Astrocyte (in vitro differentiated cells and primary cell): Measurements from ENCODE around the gene ANXA7. TPM values are rescaled to one million over a fixed set of nuclear protein-coding genes. Genes with fewer than 3 reads are reported as not detected.

ENCODE experiments used
- DNase-seq: peaks from one replicate; pipeline ENCODE4 v3.0.0-alpha.2; 2010; ENCODE audit warnings: low read depth
- FAIRE-seq: peaks from 2 replicates; lab custom pipeline; 2011; peaks lifted over from hg19 to GRCh38; lab: Jason Lieb, UNC
- H2AFZ ChIP-seq: 2 replicates; pipeline ENCODE4 v1.6.0; 2012; ENCODE audit warnings: low read depth, low read length, inconsistent platforms
- H3K27ac ChIP-seq: 2 replicates; pipeline ENCODE4 v1.5.1; 2011; ENCODE audit warnings: low read depth, low read length, inconsistent platforms
- H3K27me3 ChIP-seq: 2 replicates; pipeline ENCODE4 v1.6.0; 2011; ENCODE audit warnings: low read length, inconsistent platforms; ENCODE audit not compliant: insufficient read depth
- H3K36me3 ChIP-seq: 2 replicates; pipeline ENCODE4 v1.5.1; 2011; ENCODE audit warnings: low read length, inconsistent platforms; ENCODE audit not compliant: insufficient read depth
- H3K4me1 ChIP-seq: 2 replicates; pipeline ENCODE4 v1.5.1; 2011; ENCODE audit warnings: low read length, inconsistent platforms; ENCODE audit not compliant: insufficient read depth
- H3K4me2 ChIP-seq: 2 replicates; pipeline ENCODE4 v1.6.0; 2012; ENCODE audit warnings: low read length, inconsistent platforms
- H3K4me3 ChIP-seq: 2 replicates; pipeline ENCODE4 v1.5.1; 2011; ENCODE audit warnings: low read depth, mild to moderate bottlenecking, low read length, inconsistent platforms; ENCODE audit not compliant: insufficient read depth
- H3K79me2 ChIP-seq: 2 replicates; pipeline ENCODE4 v1.6.0; 2012; ENCODE audit warnings: mild to moderate bottlenecking, low read length, inconsistent platforms; ENCODE audit not compliant: insufficient read depth
- H3K9ac ChIP-seq: 2 replicates; pipeline ENCODE4 v1.6.0; 2012; ENCODE audit warnings: mild to moderate bottlenecking, low read length, inconsistent platforms
- H3K9me3 ChIP-seq: 2 replicates; pipeline ENCODE4 v1.5.1; 2012; ENCODE audit warnings: low read depth, mild to moderate bottlenecking, low read length, inconsistent platforms; ENCODE audit not compliant: insufficient read depth
- H4K20me1 ChIP-seq: 2 replicates; pipeline ENCODE4 v1.6.0; 2012; ENCODE audit warnings: low read length, inconsistent platforms; ENCODE audit not compliant: insufficient read depth
- H3K27ac Mint-ChIP-seq: one replicate; pipeline ENCODE4 v1.8.0; 2021; ENCODE audit warnings: mild to moderate bottlenecking, mixed read lengths; ENCODE audit not compliant: unreplicated experiment
- H3K27me3 Mint-ChIP-seq: one replicate; pipeline ENCODE4 v1.8.0; 2021; ENCODE audit warnings: low read depth, mixed read lengths; ENCODE audit not compliant: unreplicated experiment
- H3K36me3 Mint-ChIP-seq: one replicate; pipeline ENCODE4 v1.8.0; 2021; ENCODE audit warnings: low read depth, mixed read lengths; ENCODE audit not compliant: unreplicated experiment
- H3K4me1 Mint-ChIP-seq: one replicate; pipeline ENCODE4 v1.8.0; 2021; ENCODE audit warnings: low read depth, mixed read lengths; ENCODE audit not compliant: unreplicated experiment
- H3K4me3 Mint-ChIP-seq: one replicate; pipeline ENCODE4 v1.8.0; 2021; ENCODE audit warnings: mild to moderate bottlenecking, moderate library complexity, mixed read lengths; ENCODE audit not compliant: unreplicated experiment
- H3K9me3 Mint-ChIP-seq: one replicate; pipeline ENCODE4 v1.8.0; 2021; ENCODE audit warnings: mild to moderate bottlenecking, mixed read lengths; ENCODE audit not compliant: unreplicated experiment
- CTCF ChIP-seq: IDR thresholded peaks from 2 replicates; pipeline ENCODE4 v1.5.1; 2011; ENCODE audit warnings: low read depth, mild to moderate bottlenecking, inconsistent platforms, low read length, moderate library complexity; ENCODE audit not compliant: insufficient read depth
- EZH2 ChIP-seq: IDR thresholded peaks from 2 replicates; pipeline ENCODE4 v1.6.1; 2012; ENCODE audit warnings: mild to moderate bottlenecking, low read length, inconsistent platforms; ENCODE audit not compliant: insufficient read depth
- total RNA-seq: library from RNA; stranded (reverse); gene quantifications from 2 replicates; pipeline ENCODE4 v1.2.1, GENCODE V29; 2021

ANXA7 gene
- total RNA-seq, 1 donor from 2014 or later, result 79.6 TPM

DNA sequence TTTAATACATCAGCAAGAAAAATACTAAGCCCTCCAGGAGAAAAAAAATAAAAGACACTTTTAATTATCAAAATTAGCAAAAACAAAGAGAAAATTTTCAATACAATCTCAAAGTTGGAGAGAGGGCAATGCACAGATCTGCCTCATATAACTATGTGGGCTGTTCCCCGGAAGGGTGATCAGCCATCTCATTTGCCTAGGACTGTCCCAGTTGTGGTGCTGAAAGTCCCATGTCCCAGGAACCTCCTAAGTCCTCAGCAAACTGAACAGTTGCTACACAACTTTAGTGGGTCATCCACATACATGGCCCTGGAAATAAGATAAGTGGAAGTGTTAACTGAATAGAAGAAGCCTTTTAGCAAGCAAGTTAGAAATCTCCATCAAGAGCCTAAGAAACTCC is 69.6 kb downstream of the ANXA7 start:
- H3K27me3 ChIP-seq, result no peaks in the 10 kb centered on the region
- DNase-seq, result no peak
- no peak overlapping the region for H3K4me3 Mint-ChIP-seq
- no peaks in the 10 kb centered on the region for H3K9me3 ChIP-seq
- H3K4me1 Mint-ChIP-seq, result no peaks in the 10 kb centered on the region
- no peak overlapping the region for H3K4me3 ChIP-seq
- no peak overlapping the region for H2AFZ ChIP-seq
- H3K27ac Mint-ChIP-seq, result no peak overlapping the region
- H3K36me3 ChIP-seq, result no peaks in the 10 kb centered on the region
- no peaks in the 10 kb centered on the region for H3K4me1 ChIP-seq
- no peak overlapping the region for H3K4me2 ChIP-seq
- H3K9ac ChIP-seq, result no peak overlapping the region
- peaks cover 4% of the 10 kb centered on the region for H3K27me3 Mint-ChIP-seq
- H3K27ac ChIP-seq, result no peak overlapping the region
- H4K20me1 ChIP-seq, result no peaks in the 10 kb centered on the region
- peaks cover 1% of the 10 kb centered on the region for H3K36me3 Mint-ChIP-seq
- TF ChIP-seq CTCF, result no peak
- no peak for FAIRE-seq
- H3K9me3 Mint-ChIP-seq, result no peaks in the 10 kb centered on the region
- no peaks in the 10 kb centered on the region for H3K79me2 ChIP-seq

DNA sequence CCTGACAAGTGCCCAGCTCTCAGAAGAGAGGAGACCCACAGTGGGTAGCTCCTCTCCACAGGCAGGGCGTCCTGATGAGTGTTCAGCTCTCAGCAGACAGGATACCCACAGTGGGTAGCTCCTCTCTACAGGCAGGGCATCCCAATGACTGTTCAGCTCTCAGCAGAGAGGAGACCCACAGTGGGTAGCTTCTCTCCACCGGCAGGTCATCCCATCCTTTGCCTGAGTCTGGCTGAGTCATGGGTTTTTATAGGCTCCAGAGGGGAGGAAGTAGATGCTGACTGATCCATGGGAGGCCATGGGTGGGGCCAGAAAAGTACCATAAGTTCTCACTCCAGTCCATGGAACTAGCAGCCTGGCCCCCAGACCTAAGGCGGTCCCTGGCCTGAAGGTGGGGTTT is 73.7 kb downstream of the ANXA7 start:
- no peak for TF ChIP-seq CTCF
- TF ChIP-seq EZH2, result no peak
- Histone ChIP-seq H3K9ac (no peak overlapping the region), H3K4me2 (no peak overlapping the region), H3K4me1 (no peaks in the 10 kb centered on the region), H3K79me2 (no peaks in the 10 kb centered on the region), H3K27me3 (no peaks in the 10 kb centered on the region), H3K9me3 (no peaks in the 10 kb centered on the region), H2AFZ (no peak overlapping the region), H3K4me3 (no peak overlapping the region), H4K20me1 (no peaks in the 10 kb centered on the region), H3K27ac (no peak overlapping the region), H3K36me3 (no peaks in the 10 kb centered on the region)
- H3K27me3 Mint-ChIP-seq, result no peaks in the 10 kb centered on the region
- DNase-seq (no peak), FAIRE-seq (no peak)
- H3K4me3 Mint-ChIP-seq, result no peak overlapping the region
- no peak overlapping the region for H3K27ac Mint-ChIP-seq
- peaks cover 1% of the 10 kb centered on the region for H3K36me3 Mint-ChIP-seq
- no peaks in the 10 kb centered on the region for H3K4me1 Mint-ChIP-seq
- no peaks in the 10 kb centered on the region for H3K9me3 Mint-ChIP-seq

DNA sequence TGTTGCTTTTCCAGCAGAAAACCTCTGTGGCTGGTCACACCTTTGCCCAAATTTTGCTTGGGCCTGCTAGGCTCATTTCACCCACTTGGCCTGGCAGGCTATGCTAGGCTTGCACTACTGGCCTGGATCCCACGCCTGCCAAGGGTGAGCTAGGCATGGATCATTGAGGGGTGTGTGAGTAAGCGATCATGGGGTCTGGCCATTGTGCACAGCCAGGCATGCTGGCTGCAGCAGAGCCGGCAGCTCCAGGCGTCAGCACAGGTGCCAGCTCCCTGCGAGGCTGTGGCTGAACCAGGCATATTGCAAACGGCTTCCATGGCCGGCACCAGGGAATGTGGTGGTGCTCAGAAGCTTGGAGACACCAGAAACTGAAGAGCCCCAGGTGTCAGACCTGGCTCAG is 74.4 kb downstream of the ANXA7 start:
- H3K27ac Mint-ChIP-seq, result no peak overlapping the region
- Histone ChIP-seq H3K4me1 (no peaks in the 10 kb centered on the region), H3K27ac (no peak overlapping the region), H2AFZ (no peak overlapping the region), H3K36me3 (no peaks in the 10 kb centered on the region), H3K79me2 (no peaks in the 10 kb centered on the region), H3K9me3 (no peaks in the 10 kb centered on the region), H3K9ac (no peak overlapping the region), H3K27me3 (no peaks in the 10 kb centered on the region), H4K20me1 (no peaks in the 10 kb centered on the region), H3K4me2 (no peak overlapping the region), H3K4me3 (no peak overlapping the region)
- no peak overlapping the region for H3K4me3 Mint-ChIP-seq
- H3K4me1 Mint-ChIP-seq, result no peaks in the 10 kb centered on the region
- no peaks in the 10 kb centered on the region for H3K36me3 Mint-ChIP-seq
- H3K9me3 Mint-ChIP-seq, result no peaks in the 10 kb centered on the region
- FAIRE-seq, result no peak
- no peaks in the 10 kb centered on the region for H3K27me3 Mint-ChIP-seq
- TF ChIP-seq EZH2 (no peak), CTCF (no peak)
- DNase-seq, result no peak
